Prostate gland (tissue), 2 donors: ENCODE data around the gene ANKRD39. TPM values are rescaled to one million over a fixed set of nuclear protein-coding genes. Genes with fewer than 3 reads are reported as not detected.

Experiments
- DNase-seq: peaks from one replicate; pipeline ENCODE4 v3.0.0-alpha.2; 2019; ENCODE audit warnings: low spot score
- H3K27ac ChIP-seq, 2 donors: fragments of 200-600 bp; sonication (generic); 2 replicates each; pipeline ENCODE4 v1.5.1; 2017 to 2019
- H3K27me3 ChIP-seq: fragments of 200-600 bp; sonication (generic); replicated peaks from 2 replicates; pipeline ENCODE4 v1.5.1; 2019; ENCODE audit not compliant: insufficient read depth
- H3K36me3 ChIP-seq, 2 donors: fragments of 200-600 bp; sonication (generic); 1 replicate in 1 of 2; 2 replicates in 1 of 2; pipeline versions ENCODE4 v1.5.1 to v1.8.1; 2017 to 2019
- H3K4me1 ChIP-seq: fragments of 200-600 bp; sonication (generic); replicated peaks from 2 replicates; pipeline ENCODE4 v1.5.1; 2019
- H3K4me3 ChIP-seq, 2 donors: fragments of 200-600 bp; sonication (generic); 2 replicates each; pipeline ENCODE4 v1.5.1; 2017 to 2019
- H3K9me3 ChIP-seq: fragments of 200-600 bp; sonication (generic); 2 replicates; pipeline ENCODE4 v1.5.1; 2017
- POLR2A ChIP-seq: fragments of 450-650 bp; IDR thresholded peaks from one replicate; pipeline ENCODE4 v1.6.1; 2016; ENCODE audit warnings: antibody characterized with exemption, mild to moderate bottlenecking
- POLR2AphosphoS5 ChIP-seq: sonication (generic); formaldehyde crosslinking; IDR thresholded peaks from one replicate; pipeline ENCODE4 v1.6.1; 2017; ENCODE audit warnings: antibody characterized with exemption
- WGBS: methylation state at CpG from one replicate; pipeline ENCODE4 v1.1.5; 2018; 5-methylcytosine and 5-hydroxymethylcytosine counted together
- intact Hi-C: fragments of 100-400 bp; cut with DNase I; formaldehyde crosslinking; loops from one replicate; pipeline ENCODE4 v1.14.2; 2022
- total RNA-seq, 2 donors: library from RNA; depleted of rRNA; stranded (reverse); fragments of >200 nt; gene quantifications; one replicate each; pipeline ENCODE4 v1.1.0, GENCODE V29; 2016
- TF ChIP-seq, protein P1 (sequence below), 4 experiments: fragments of 200-600 bp in 2 of 4; fragments of 450-650 bp in 2 of 4; sonication (generic) in 2 of 4; IDR thresholded peaks; 1 replicate in 3 of 4; 2 replicates in 1 of 4; pipeline ENCODE4 v1.5.1; 2016 to 2019; ENCODE audit warnings: antibody characterized with exemption in 4 of 4, mild to moderate bottlenecking in 2 of 4, moderate library complexity in 2 of 4

Gene ANKRD39
- total RNA-seq, 2 donors from 2014 or later, result 21.2 to 38.7 TPM

- intact Hi-C loops, result no loop called here
- peaks cover 7 to 8% of the 10 kb centered on the region in 2 donors for H3K36me3 ChIP-seq
- peaks cover 8% of the 10 kb centered on the region for H3K4me1 ChIP-seq
Measured at GRCh38 chr2:96824079-96824870, 33.5 kb downstream of the ANKRD39 start.

DNA sequence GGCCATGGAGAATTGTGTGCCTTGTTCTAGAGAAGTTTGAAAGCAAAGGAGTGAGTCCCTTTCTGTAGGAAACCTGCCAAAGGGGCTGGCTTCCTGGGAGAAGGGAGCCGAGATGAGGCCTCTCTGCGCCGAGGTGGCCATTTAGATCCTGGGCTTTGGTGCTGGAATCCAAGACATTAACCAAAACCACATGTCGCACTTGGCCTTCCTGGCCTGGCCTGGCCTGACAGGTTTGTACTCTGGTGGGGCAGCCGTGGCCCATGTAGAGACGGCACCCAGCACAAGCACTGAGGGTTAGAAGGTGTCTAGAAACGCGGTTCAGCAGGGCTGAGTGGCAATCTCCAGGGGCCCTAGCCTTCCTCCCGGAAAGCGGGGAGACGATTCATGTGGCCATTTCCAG, 34.6 kb downstream of the ANKRD39 start:
- Histone ChIP-seq H3K36me3 (peaks cover 6 to 8% of the 10 kb centered on the region in 2 donors), H3K9me3 (no peaks in the 10 kb centered on the region), H3K27me3 (no peaks in the 10 kb centered on the region), H3K4me1 (peaks cover 13% of the 10 kb centered on the region), H3K4me3 (no peak overlapping the region), H3K27ac (peak overlapping the region; percentile 15 to 21)
- TF ChIP-seq POLR2A, result no peak
- no peak for TF ChIP-seq POLR2AphosphoS5
- TF ChIP-seq, protein P1, sequence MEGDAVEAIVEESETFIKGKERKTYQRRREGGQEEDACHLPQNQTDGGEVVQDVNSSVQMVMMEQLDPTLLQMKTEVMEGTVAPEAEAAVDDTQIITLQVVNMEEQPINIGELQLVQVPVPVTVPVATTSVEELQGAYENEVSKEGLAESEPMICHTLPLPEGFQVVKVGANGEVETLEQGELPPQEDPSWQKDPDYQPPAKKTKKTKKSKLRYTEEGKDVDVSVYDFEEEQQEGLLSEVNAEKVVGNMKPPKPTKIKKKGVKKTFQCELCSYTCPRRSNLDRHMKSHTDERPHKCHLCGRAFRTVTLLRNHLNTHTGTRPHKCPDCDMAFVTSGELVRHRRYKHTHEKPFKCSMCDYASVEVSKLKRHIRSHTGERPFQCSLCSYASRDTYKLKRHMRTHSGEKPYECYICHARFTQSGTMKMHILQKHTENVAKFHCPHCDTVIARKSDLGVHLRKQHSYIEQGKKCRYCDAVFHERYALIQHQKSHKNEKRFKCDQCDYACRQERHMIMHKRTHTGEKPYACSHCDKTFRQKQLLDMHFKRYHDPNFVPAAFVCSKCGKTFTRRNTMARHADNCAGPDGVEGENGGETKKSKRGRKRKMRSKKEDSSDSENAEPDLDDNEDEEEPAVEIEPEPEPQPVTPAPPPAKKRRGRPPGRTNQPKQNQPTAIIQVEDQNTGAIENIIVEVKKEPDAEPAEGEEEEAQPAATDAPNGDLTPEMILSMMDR (IDR thresholded peaks at IDR 0.05), result no peak
- 69% methylated on average over 10 of the region's 11 CpGs for WGBS
- intact Hi-C loops, result no loop called here
- DNase-seq, result no peak

More at GRCh38 chr2:96824079-96824870, 33.5 kb downstream of the ANKRD39 start:
- Histone ChIP-seq H3K27ac (peak overlapping the region in 1 of 2 donors; percentile 21), H3K9me3 (no peaks in the 10 kb centered on the region), H3K27me3 (no peaks in the 10 kb centered on the region), H3K4me3 (no peak overlapping the region)
- TF ChIP-seq POLR2A, result no peak
- TF ChIP-seq POLR2AphosphoS5, result peak; percentile 8
- TF ChIP-seq, protein P1 (IDR thresholded peaks at IDR 0.05), result no peak
- 49% methylated on average over 6 of the region's 6 CpGs for WGBS
- no peak for DNase-seq

GRCh38 chr2:96822786-96823185, 35.0 kb downstream of the ANKRD39 start:
- TF ChIP-seq, protein P1 (IDR thresholded peaks at IDR 0.05), result no peak
- TF ChIP-seq POLR2A, result no peak
- no peak for TF ChIP-seq POLR2AphosphoS5
- peak overlapping the region in 1 of 2 donors; percentile 15 for H3K27ac ChIP-seq
- WGBS, result 55% methylated on average over 4 of the region's 4 CpGs
- H3K27me3 ChIP-seq, result no peaks in the 10 kb centered on the region
- no peak overlapping the region for H3K4me3 ChIP-seq
- intact Hi-C loops, result no loop called here
- H3K36me3 ChIP-seq, result peaks cover 2 to 5% of the 10 kb centered on the region in 2 donors
- no peak for DNase-seq
- H3K4me1 ChIP-seq, result peaks cover 15% of the 10 kb centered on the region
- no peaks in the 10 kb centered on the region for H3K9me3 ChIP-seq

DNA sequence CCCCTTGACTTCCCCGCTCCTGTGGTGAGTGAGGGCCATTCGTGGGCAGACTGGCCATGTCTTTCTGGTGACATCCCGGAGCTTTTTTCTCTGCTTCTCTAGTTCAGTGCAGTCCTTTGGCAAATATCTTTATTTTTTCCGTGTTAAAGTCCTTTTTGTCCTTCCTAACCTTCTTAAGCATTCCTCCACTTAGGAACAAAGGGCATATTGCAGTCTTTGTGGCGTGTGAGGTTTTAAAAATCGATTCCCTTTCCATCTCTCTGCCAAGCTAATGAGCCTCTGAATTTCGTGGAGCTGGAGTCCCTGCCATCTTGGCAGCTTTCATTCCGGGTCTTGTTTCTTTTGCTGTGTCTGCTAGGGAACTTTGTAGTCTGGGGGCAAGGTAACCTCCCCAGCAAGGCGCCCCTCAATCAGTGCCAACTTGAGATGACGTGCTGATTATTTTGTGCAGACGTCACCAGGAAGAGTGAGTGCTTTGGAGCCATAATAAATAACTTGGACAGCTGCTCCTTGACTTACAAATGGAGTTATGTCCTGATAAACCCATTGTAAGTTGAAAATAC, 36.6 kb downstream of the ANKRD39 start:
- Histone ChIP-seq H3K36me3 (no peaks in the 10 kb centered on the region), H3K9me3 (no peaks in the 10 kb centered on the region), H3K27ac (no peak overlapping the region), H3K4me1 (peaks cover 22% of the 10 kb centered on the region), H3K27me3 (no peaks in the 10 kb centered on the region), H3K4me3 (no peak overlapping the region)
- no peak for DNase-seq
- intact Hi-C loops, result no loop called here
- no peak for TF ChIP-seq POLR2A
- no peak for TF ChIP-seq POLR2AphosphoS5
- TF ChIP-seq, protein P1 (IDR thresholded peaks at IDR 0.05), result no peak
- WGBS, result 56% methylated on average over 11 of the region's 11 CpGs
